OCI-LY3 (cell line): ENCODE data around the gene P2RX6.

Experiments
- H2AFZ ChIP-seq: fragments of 200-600, 300-600 bp; shearing (Covaris generic); 2 replicates; pipeline ENCODE4 v1.6.0; 2014; ENCODE audit warnings: antibody characterized with exemption, low read depth, low read length
- H3K27ac ChIP-seq: fragments of 200-600, 300-600 bp; sonication (generic); 2 replicates; pipeline ENCODE4 v1.5.1; 2014; ENCODE audit warnings: mild to moderate bottlenecking, low read length, moderate library complexity, mixed read lengths
- H3K27me3 ChIP-seq: fragments of 200-600, 300-600 bp; sonication (generic); 2 replicates; pipeline ENCODE4 v1.6.1; 2014; ENCODE audit warnings: low read depth, low read length, mixed read lengths
- H3K36me3 ChIP-seq: fragments of 200-600, 300-600 bp; sonication (generic); replicated peaks from 2 replicates; pipeline ENCODE3; 2014; ENCODE audit warnings: low read depth, low read length, mixed read lengths
- H3K4me1 ChIP-seq: fragments of 300-600, 200-600 bp; sonication (generic); 2 replicates; pipeline ENCODE4 v1.6.1; 2014; ENCODE audit warnings: low read length, mixed read lengths
- H3K4me2 ChIP-seq: fragments of 200-600, 300-600 bp; sonication (generic); 2 replicates; pipeline ENCODE4 v1.6.1; 2014; ENCODE audit warnings: low read length, mixed read lengths
- H3K4me3 ChIP-seq: fragments of 300-600, 200-600 bp; sonication (generic); 2 replicates; pipeline ENCODE4 v1.5.1; 2014; ENCODE audit warnings: antibody characterized with exemption, mild to moderate bottlenecking, low read length, moderate library complexity
- H3K79me2 ChIP-seq: fragments of 300-600, 200-600 bp; shearing (Covaris generic); 2 replicates; pipeline ENCODE4 v1.6.1; 2014; ENCODE audit warnings: mild to moderate bottlenecking, low read length, mixed read lengths
- H3K9ac ChIP-seq: fragments of 300-600, 200-600 bp; shearing (Covaris generic); 2 replicates; pipeline ENCODE4 v1.6.0; 2014; ENCODE audit warnings: mild to moderate bottlenecking, low read length, moderate library complexity
- H3K9me3 ChIP-seq: fragments of 200-600, 300-600 bp; shearing (Covaris generic); 2 replicates; pipeline ENCODE4 v1.6.1; 2014; ENCODE audit warnings: low read length, mixed read lengths; ENCODE audit not compliant: insufficient read depth
- H4K20me1 ChIP-seq: fragments of 200-600, 300-600 bp; sonication (generic); 2 replicates; pipeline ENCODE4 v1.6.1; 2016; ENCODE audit warnings: low read length, mixed read lengths; ENCODE audit not compliant: insufficient read depth
- EZH2phosphoT487 ChIP-seq: fragments of 200-600 bp; shearing (Covaris generic); IDR thresholded peaks from 2 replicates; pipeline ENCODE4 v1.6.1; 2018; ENCODE audit warnings: antibody characterized with exemption, mixed run types, low read depth
- TF ChIP-seq, protein P1 (sequence below): fragments of 200-600, 300-600 bp; sonication (generic); IDR thresholded peaks from 2 replicates; pipeline ENCODE4 v1.5.1; 2014; ENCODE audit warnings: antibody characterized with exemption, low read length, low read depth

P2RX6 gene

GRCh38 chr22:21032037-21032867 lies 17.3 kb downstream of the P2RX6 start, which contains the start of gene SLC7A4:
Gene SLC7A4, minus strand, starts transcription at chr22:21032561. Its CDS starts 749 bp downstream, at chr22:21031812.
- Histone ChIP-seq H3K4me2 (no peak within 1 kb of the TSS), H3K36me3 (no peaks in the 10 kb centered on the region), H3K4me3 (no peak within 1 kb of the TSS), H3K27ac (no peak within 1 kb of the TSS), H3K79me2 (no peaks in the 10 kb centered on the region), H3K9me3 (no peaks in the 10 kb centered on the region), H3K9ac (no peak within 1 kb of the TSS), H4K20me1 (no peaks in the 10 kb centered on the region), H2AFZ (no peak within 1 kb of the TSS), H3K4me1 (peaks cover 11% of the 10 kb centered on the region), H3K27me3 (0 out of 2 replicates have a peak, but pooled peaks cover 3% of the 10 kb centered on the region)
- TF ChIP-seq, protein P1, sequence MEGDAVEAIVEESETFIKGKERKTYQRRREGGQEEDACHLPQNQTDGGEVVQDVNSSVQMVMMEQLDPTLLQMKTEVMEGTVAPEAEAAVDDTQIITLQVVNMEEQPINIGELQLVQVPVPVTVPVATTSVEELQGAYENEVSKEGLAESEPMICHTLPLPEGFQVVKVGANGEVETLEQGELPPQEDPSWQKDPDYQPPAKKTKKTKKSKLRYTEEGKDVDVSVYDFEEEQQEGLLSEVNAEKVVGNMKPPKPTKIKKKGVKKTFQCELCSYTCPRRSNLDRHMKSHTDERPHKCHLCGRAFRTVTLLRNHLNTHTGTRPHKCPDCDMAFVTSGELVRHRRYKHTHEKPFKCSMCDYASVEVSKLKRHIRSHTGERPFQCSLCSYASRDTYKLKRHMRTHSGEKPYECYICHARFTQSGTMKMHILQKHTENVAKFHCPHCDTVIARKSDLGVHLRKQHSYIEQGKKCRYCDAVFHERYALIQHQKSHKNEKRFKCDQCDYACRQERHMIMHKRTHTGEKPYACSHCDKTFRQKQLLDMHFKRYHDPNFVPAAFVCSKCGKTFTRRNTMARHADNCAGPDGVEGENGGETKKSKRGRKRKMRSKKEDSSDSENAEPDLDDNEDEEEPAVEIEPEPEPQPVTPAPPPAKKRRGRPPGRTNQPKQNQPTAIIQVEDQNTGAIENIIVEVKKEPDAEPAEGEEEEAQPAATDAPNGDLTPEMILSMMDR = no peak

DNA sequence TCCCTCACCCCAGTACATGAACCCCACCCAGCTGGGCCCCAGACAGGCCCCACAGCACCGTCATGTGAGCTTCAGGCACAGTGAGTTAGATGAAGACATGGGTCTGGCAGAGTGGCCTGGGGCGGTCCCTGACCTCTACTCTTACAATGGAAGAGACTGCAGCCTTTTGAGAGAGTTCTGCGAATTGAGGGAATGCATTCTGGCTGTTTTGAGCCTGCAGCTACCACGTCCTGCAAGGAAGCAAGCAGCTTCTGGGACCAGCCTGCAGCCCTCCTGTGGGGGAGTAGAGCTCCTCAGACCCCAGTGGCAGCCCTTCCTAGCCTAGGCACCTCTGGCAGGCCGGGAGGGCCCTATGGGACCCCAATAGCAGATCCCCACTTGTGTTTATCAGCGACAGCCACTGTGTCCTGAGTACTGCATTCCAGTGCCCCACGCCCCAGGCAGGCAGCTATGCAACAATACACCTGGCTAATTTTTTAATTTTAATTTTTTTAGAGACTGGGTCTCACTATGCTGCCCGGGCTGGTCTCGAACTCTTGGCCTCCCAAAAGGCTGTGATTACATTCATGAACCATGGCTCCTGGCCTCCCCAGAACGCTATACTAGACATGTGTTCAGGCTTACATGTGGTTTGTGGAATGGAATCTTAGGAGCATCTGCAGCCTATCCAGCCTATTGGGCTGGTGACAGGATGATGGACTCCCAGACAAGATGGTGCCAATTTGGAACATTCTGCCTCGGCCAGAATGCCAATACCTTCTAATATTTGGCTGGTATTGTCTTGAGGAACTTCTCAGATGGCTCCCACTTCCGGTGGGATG lies 18.1 kb downstream of the P2RX6 start:
- Histone ChIP-seq H3K9ac (no peak overlapping the region), H3K4me3 (no peak overlapping the region)

GRCh38 chr22:21033895-21034294 lies 18.9 kb downstream of the P2RX6 start:
- Histone ChIP-seq H3K27ac (no peak overlapping the region), H3K4me3 (no peak overlapping the region), H2AFZ (no peak overlapping the region), H3K36me3 (no peaks in the 10 kb centered on the region), H3K9me3 (no peaks in the 10 kb centered on the region), H3K4me1 (peaks cover 11% of the 10 kb centered on the region), H3K27me3 (0 out of 2 replicates have a peak, but pooled peaks cover 10% of the 10 kb centered on the region), H3K9ac (no peak overlapping the region), H3K4me2 (no peak overlapping the region), H3K79me2 (no peaks in the 10 kb centered on the region), H4K20me1 (no peaks in the 10 kb centered on the region)
- TF ChIP-seq, protein P1 = no peak
- no peak for TF ChIP-seq EZH2phosphoT487

More for the DNA sequence above, 18.1 kb downstream of the P2RX6 start:
- TF ChIP-seq, protein P1 = no peak
- no peak for TF ChIP-seq EZH2phosphoT487
- Histone ChIP-seq H3K27me3 (0 out of 2 replicates have a peak, but pooled peaks cover 7% of the 10 kb centered on the region), H3K36me3 (no peaks in the 10 kb centered on the region), H3K4me2 (no peak overlapping the region), H3K27ac (no peak overlapping the region), H4K20me1 (no peaks in the 10 kb centered on the region), H2AFZ (no peak overlapping the region), H3K4me1 (peaks cover 11% of the 10 kb centered on the region), H3K9me3 (no peaks in the 10 kb centered on the region), H3K79me2 (no peaks in the 10 kb centered on the region)

DNA sequence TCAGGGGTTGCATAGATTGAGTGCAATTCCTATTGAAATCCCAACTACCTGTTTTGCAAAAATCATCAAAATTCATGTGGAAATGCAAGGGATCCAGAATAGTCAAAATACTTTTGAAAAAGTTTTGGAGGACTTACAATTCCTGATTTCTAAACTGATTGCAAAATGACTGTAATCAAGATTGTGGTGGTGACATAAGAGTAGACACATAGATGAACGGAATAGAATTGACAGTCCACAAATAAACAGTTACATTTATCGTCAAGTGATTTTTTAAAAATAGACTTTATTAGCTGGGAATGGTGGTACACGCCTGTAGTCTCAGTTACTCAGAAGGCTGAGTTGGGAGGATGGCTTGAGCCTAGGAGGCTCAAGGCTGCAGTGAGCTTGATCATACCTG lies 20.0 kb downstream of the P2RX6 start:
- H3K9me3 ChIP-seq = no peaks in the 10 kb centered on the region
- no peaks in the 10 kb centered on the region for H3K79me2 ChIP-seq
- no peaks in the 10 kb centered on the region for H3K36me3 ChIP-seq
- no peak overlapping the region for H3K4me2 ChIP-seq
- H3K4me3 ChIP-seq = no peak overlapping the region
- H3K27me3 ChIP-seq = 0 out of 2 replicates have a peak, but pooled peaks cover 10% of the 10 kb centered on the region
- no peak overlapping the region for H2AFZ ChIP-seq
- H3K4me1 ChIP-seq = peaks cover 11% of the 10 kb centered on the region
- H3K9ac ChIP-seq = no peak overlapping the region
- no peaks in the 10 kb centered on the region for H4K20me1 ChIP-seq
- no peak for TF ChIP-seq EZH2phosphoT487
- TF ChIP-seq, protein P1 = no peak
- H3K27ac ChIP-seq = no peak overlapping the region
